HepG2 (cell line): ENCODE measurements around the gene CYB561. TPM values are rescaled to one million over a fixed set of nuclear protein-coding genes. Genes with fewer than 3 reads are reported as not detected.

Experiments used
- AHDC1 ChIP-seq: sonication (generic); formaldehyde crosslinking; IDR thresholded peaks from 2 replicates; pipeline ENCODE4 v1.5.1; 2020; ENCODE audit warnings: mild to moderate bottlenecking, missing genetic modification reagents, borderline replicate concordance
- BORCS8-MEF2B ChIP-seq: sonication (generic); formaldehyde crosslinking; IDR thresholded peaks from 2 replicates; pipeline ENCODE4 v1.8.0; 2022; ENCODE audit warnings: mild to moderate bottlenecking, missing genetic modification reagents
- CBX1 ChIP-seq: IDR thresholded peaks from one replicate; pipeline ENCODE4 v1.6.1; 2016; ENCODE audit warnings: antibody characterized with exemption, low read depth
- CC2D1A ChIP-seq: sonication (generic); formaldehyde crosslinking; IDR thresholded peaks from 2 replicates; pipeline ENCODE4 v1.8.1; 2023; ENCODE audit warnings: mild to moderate bottlenecking, missing genetic modification reagents
- CREB3 ChIP-seq: sonication (generic); formaldehyde crosslinking; IDR thresholded peaks from 2 replicates; pipeline ENCODE4 v1.5.0; 2020; ENCODE audit warnings: missing genetic modification reagents
- FUBP1 ChIP-seq: sonication (generic); formaldehyde crosslinking; IDR thresholded peaks from 2 replicates; pipeline ENCODE4 v1.5.1; 2020; ENCODE audit warnings: missing genetic modification reagents, mild to moderate bottlenecking, borderline replicate concordance
- IKZF4 ChIP-seq: sonication (generic); formaldehyde crosslinking; IDR thresholded peaks from 2 replicates; pipeline ENCODE4 v1.5.1; 2020; ENCODE audit warnings: borderline replicate concordance, mild to moderate bottlenecking, low read depth, missing genetic modification reagents; ENCODE audit errors: not compliant biosample characterization
- NONO ChIP-seq, 2 experiments: fragments of 450-650 bp in 1 of 2; sonication (generic) in 1 of 2; formaldehyde crosslinking in 1 of 2; IDR thresholded peaks in 1 of 2; conservative IDR thresholded peaks in 1 of 2; 2 replicates each; pipeline versions ENCODE4 v1.6.1 to v1.8.0; 2017 to 2022; ENCODE audit warnings: mild to moderate bottlenecking in 1 of 2, missing genetic modification reagents in 1 of 2, moderate library complexity in 1 of 2
- NRL ChIP-seq: sonication (generic); formaldehyde crosslinking; IDR thresholded peaks from 2 replicates; pipeline ENCODE4 v1.5.0; 2020; ENCODE audit warnings: missing genetic modification reagents, mild to moderate bottlenecking, moderate library complexity, borderline replicate concordance
- STAT6 ChIP-seq: sonication (generic); formaldehyde crosslinking; IDR thresholded peaks from 2 replicates; pipeline ENCODE4 v1.4.0; 2020; ENCODE audit warnings: missing genetic modification reagents, mild to moderate bottlenecking, borderline replicate concordance
- TFAP4 ChIP-seq: sonication (generic); IDR thresholded peaks from 2 replicates; pipeline ENCODE4 v1.6.1; 2016; ENCODE audit warnings: low read depth, borderline replicate concordance
- TGIF2 ChIP-seq: IDR thresholded peaks from 2 replicates; pipeline ENCODE4 v1.6.1; 2016; ENCODE audit warnings: control low read depth, missing compliant biosample characterization
- ZKSCAN8 ChIP-seq: IDR thresholded peaks from 2 replicates; pipeline ENCODE4 v1.6.1; 2016; ENCODE audit warnings: borderline replicate concordance, missing genetic modification reagents, missing compliant biosample characterization
- ZNF589 ChIP-seq: sonication (generic); formaldehyde crosslinking; conservative IDR thresholded peaks from 2 replicates; pipeline ENCODE4 v1.8.0; 2022; ENCODE audit warnings: mild to moderate bottlenecking, moderate library complexity, missing genetic modification reagents
- polyA plus RNA-seq, 8 experiments: library from polyadenylated mRNA; depleted of rRNA in 3 of 8; stranded (reverse) in 7 of 8; unstranded in 1 of 8; fragments of >200 nt; fragmentation: Illumina TruSeq in 4 of 8; extraction: Trizol in 4 of 8; gene quantifications; 2 replicates each; pipeline versions ENCODE4 v1.2.1 to v1.2.3, GENCODE V29; 2011 to 2016; ENCODE audit warnings: low read depth in 4 of 8, missing spikeins in 1 of 8, mixed read lengths in 1 of 8; ENCODE audit not compliant: insufficient read depth in 1 of 8
- total RNA-seq, 5 experiments: library from RNA; depleted of rRNA; stranded (reverse); fragments of >200 nt; fragmentation: Illumina TruSeq; extraction: Trizol; gene quantifications; 2 replicates each; pipeline ENCODE4 v1.2.3, GENCODE V29; 2016; ENCODE audit warnings: low read depth in 1 of 5

Gene CYB561
- total and polyA plus RNA-seq, 2 of the 13 experiments (the other 11 are each of a cell fraction or from before 2014, with no cell fraction given): 1.5 to 6.7 TPM

GRCh38 chr17:63478814-63479494 is 32.8 kb upstream of the CYB561 start (continued):
- TF ChIP-seq NONO (IDR thresholded peaks at IDR 0.05) (no peak), NONO (CRISPR knock-in tag; conservative IDR thresholded peaks at IDR 0.05) (peak; percentile 69; the same call in 1 of the 2 replicates), BORCS8-MEF2B (CRISPR knock-in tag) (no peak), TGIF2 (CRISPR knock-in tag) (no peak), IKZF4 (peak; percentile 21), NRL (CRISPR knock-in tag) (peak; percentile 59; the same call in 1 of the 2 replicates), FUBP1 (CRISPR knock-in tag) (no peak), CC2D1A (CRISPR knock-in tag) (no peak), CREB3 (CRISPR knock-in tag) (no peak), TFAP4 (no peak), AHDC1 (CRISPR knock-in tag) (no peak), ZKSCAN8 (no peak), ZNF589 (CRISPR knock-in tag) (no peak), STAT6 (CRISPR knock-in tag) (no peak), CBX1 (no peak)
